ENCODE measurements around the gene CISTR.

- TF ChIP-seq CTCF (tag by site-specific recombination; IDR thresholded peaks at IDR 0.05) (no peak), ZNF311 (tag by site-specific recombination; IDR thresholded peaks at IDR 0.05; ENCODE audit: borderline replicate concordance) (no peak), MEIS1 (CRISPR knock-in tag; IDR thresholded peaks at IDR 0.05; ENCODE audit: borderline replicate concordance) (no peak), HOXC10 (CRISPR knock-in tag; IDR thresholded peaks at IDR 0.05) (no peak), ZNF645 (tag by site-specific recombination; IDR thresholded peaks at IDR 0.05) (peak; percentile 96), PRDM6 (tag by site-specific recombination; IDR thresholded peaks at IDR 0.05) (peak; percentile 95), ZNF548 (tag by site-specific recombination; IDR thresholded peaks at IDR 0.05) (no peak), ZNF473 (tag by site-specific recombination; IDR thresholded peaks at IDR 0.05) (no peak)
Observed at GRCh38 chr12:53739214-53740129, 12.3 kb downstream of the CISTR start.

Data from HEK293 (cell line).